HG02759 (cell line): ENCODE measurements around the gene SLC35E2B.
A peak's percentile ranks its signal among the peaks of the same experiment; 100 is the strongest.
"Not testable (repeated sequence)": the region's sequence is repeated elsewhere in the genome, so short reads cannot be mapped to it uniquely, and the experiment has no call there.

ENCODE experiments used
- ATAC-seq: cut with Tn5 transposase; IDR thresholded peaks from one replicate; pipeline ENCODE4 v1.9.1; 2021; ENCODE audit warnings: mild to moderate bottlenecking, moderate library complexity; ENCODE audit not compliant: unreplicated experiment

The SLC35E2B gene

DNA sequence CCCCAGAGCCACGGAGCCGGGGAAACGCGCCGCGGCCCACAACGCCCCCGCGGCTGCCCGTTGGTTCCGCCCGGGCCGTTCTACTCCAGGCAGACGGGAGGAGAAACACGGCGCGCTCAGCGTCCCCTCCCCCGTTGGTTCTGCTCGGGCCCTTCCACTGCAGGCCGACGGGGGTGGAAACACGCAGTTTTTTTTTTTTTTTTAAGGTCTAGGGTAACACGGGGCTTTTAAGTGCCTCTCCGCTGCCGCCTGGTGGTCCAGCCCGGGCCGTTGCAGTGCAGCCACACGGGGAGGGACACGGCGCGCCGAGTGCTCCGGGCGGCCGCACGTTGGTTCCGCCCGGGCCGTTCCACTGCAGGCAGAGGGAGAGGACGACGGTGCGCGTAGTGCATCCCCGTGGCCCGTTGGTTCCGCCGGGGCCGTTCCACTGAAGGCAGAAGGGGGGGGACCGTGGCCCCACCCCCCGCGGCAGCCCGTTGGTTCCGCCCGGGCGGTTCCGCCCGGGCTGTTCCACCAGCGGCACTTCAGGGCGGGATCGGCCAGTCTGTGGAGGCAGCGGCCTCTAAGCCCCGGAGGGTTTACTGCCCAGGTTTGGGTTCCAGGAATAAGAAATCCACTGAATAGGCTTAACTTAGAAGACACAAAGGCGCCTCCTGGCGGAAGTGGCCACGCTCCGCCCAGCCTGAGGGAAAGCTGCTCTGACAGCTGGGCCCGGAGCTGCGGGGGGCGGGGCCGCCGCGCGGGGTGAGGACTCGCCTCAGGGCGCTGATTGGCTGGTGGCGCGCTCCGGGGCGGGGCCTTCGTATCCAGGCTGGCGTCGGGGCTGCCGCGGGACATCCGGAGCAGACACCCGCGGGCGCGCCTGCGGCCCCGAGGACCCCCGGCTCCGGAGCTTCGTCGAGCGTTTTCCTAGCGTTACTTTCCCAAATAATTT, at the start of gene SLC35E2B:
TSS of gene SLC35E2B (minus strand) at position 82 of the 934 bp plus-strand sequence. CDS start 16,096 bp downstream, outside the sequence.
- ATAC-seq = peak; percentile 77

DNA sequence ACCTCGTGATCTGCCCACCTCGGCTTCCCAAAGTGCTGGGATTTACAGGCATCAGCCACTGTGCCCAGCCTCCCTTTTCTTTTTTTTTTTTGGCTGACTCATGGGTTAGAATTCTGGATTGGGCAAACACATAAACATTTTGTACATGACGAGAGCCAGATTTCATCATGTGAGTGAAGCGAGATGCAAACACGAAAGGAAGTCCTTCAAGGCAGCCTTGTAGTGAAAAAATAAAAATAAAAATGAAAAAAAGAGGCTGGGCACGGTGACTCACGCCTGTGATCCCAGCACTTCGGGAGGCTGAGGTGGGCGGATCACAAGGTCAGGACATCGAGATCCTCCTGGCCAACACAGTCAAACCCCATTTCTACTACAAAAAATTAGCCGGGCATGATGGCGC, 48.4 kb upstream of the SLC35E2B start:
- not testable (repeated sequence) for ATAC-seq

DNA sequence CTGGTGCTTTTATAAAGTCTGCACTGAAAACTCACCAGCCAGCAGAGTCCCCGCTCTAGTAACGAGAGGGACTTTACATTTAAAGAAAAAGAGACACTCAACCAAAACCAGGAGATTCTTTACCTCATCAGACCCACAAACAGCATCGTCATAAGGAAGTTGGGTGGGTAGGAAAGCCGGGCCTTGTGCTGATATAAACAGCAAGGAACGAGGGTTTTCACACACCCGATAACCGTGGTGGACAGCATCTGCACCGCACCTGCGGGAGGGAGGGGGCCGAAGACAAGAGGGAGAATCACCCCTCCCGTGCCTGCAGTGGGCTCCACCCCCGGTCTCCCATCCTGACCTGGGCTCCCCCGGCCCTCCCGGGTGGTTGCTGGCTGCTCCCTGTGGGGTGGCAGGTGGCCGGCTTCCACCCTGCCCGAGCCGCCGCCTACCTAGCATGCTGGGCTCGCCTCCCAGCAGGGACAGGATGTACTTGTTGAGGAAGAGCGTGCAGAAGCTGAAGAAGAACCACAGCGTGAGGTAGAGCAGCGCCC, 46.3 kb upstream of the SLC35E2B start:
- not testable (repeated sequence) for ATAC-seq

DNA sequence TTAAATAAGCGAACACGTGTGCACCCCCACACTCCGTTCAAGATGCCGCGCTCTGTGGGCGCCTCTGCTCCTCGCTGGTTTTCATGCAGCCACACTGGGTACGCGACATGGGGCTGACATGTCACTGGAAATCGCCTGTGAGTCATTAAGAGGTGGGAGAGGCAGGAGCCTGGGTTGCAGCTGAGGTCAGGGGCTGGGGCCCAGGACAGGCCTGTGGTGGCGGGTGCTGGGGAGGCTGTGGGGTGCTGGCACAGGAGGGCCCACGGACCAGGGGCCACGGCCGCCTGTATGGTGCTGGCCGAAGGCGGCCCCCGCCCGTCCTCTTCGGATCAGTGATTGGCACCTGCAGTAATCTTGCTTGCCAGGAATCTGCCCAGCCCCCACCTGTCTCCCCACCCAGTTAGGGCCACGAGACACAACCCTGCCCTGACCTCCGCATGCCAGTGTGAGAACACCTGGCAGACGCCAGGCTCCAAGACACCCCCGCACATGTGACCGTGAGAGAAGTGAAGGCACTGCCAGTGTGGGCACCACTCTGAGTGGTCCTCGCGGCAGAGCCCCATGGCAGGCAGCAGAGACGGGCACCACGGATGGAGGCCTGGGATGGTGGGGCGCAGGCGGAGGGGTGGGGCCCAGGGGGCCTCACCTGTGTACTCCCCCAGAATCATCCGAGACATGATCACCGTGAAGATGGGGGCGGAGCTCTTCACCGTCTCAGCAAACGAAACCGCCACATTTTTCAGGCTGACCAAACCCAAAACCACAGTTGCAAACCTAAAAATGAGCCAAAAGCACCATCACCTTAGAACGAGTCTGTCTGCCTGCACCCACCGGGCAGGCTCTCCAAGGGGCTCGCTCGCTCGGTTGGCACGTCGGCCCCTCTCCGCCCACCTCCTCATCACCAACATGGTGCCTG, 45.3 kb upstream of the SLC35E2B start:
- not testable (repeated sequence) for ATAC-seq

DNA sequence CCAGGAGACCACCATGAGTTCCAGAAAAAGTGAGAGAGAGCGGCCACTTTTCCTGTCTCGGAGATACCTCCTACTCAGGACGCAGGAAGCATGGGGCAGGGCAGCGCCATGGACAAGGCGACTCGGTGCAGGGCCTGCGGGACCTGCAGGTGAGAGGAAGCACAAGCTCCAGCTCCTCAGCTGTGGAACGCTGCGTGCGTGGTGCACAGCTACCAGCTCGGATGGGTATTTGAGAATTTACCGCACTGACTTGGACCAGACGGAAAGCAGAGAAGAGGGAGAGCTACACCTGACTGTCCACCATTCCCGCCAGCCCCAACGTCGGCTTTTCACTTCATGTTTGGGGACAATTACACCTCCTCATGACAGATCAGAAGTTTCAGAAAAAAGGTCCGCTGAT, 39.8 kb upstream of the SLC35E2B start:
- ATAC-seq = no peak

DNA sequence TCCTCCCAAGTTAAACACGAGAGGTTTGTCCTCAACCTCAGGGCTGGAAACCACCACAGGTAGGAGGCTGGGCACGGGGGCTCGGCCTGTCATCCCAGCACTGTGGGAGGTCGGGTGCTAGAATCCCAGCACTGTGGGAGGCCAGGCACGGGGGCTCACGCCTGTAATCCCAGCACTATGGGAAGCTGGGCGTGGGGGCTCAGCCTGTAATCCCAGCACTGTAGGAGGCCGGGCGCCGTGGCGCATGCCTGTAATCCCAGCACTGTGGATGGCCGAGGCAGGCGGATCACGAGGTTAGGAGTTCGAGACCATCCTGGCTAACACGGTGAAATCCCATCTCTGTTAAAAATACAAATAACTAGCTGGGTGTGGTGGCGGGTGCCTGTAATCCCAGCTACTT, 38.3 kb upstream of the SLC35E2B start:
- no peak for ATAC-seq

DNA sequence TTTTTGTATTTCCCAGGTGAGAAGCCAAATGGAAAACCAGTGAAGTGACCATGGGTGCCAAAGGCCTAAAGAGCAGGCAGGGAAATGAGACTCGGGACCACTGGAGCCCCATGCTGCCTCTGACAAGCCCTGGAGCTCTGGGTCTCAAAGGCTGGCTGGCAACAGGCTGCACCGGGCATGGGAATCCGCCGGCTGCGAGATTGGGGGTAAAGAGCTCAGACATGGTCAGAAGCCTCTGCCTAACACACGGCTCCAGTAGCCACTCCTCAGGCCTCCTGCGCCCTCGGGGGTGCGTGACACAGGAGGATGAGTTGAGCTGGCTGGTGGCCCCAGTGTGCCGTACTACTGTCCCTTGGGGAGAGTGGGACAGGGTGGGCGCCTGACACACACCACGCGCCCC, 37.6 kb upstream of the SLC35E2B start:
- ATAC-seq = not testable (repeated sequence)

DNA sequence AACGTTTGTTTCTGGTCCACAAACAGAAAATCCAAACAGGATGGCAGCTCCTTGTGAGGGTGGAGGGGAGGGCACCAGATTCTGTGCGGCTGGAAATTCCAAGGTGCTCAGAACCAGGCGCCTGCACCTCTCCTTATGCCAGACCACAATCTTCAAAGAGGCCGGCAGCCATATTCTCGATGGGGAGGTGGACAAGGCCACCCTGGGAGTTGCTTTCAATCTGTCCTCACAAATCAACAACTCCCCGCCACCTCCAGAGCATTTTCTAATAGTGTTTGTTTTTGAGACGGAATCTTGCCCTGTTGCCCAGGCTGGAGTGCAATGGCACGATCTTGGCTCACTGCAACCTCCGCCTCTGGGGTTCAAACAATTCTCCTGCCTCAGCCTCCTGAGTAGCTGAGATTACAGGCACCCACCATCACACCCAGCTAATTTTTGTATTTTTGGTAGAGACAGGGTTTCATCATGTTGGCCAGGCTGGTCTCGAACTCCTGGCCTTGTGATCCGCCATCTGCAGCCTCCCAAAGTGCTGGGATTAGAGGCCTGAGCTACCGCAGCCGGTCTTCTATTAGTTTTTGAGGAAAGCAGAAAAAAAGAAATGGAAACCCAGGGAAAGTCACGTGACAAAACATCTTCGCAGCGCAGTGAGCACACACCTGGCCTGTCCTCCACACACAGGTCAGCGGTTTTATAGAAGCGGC, 36.7 kb upstream of the SLC35E2B start:
- not testable (repeated sequence) for ATAC-seq

DNA sequence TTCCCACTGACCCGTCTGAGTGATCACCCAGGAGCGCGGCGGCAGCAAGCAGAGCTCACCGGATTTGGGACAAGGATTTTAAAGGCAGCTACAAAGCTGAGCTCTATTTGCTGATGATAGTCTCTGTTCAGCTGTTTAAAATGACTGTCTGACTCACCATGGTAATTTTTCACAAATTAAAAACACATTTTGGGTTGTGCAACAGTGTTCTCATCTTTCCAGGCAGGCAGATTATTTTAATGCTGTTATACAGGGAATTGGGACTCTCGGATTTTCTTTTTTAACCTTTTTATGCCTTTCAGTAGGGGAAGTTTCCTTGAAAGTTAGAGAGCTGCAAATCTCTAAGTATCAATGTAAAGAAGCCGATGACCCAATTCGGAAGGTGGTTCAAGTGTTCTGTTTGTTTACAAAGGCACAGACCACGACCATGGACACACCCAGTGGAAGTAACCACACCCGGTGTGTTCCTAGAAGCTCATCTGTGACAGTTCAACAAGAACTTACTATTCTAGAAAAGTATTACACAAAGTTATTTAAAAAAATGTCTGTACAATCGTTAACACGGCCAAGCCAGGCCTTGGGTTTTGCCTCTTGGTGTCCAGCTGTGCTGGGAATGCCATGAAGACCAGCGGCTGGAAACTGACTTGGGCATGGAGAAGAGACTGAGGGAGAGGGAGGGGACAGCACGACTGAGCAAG, 35.9 kb upstream of the SLC35E2B start:
- ATAC-seq = not testable (repeated sequence)

DNA sequence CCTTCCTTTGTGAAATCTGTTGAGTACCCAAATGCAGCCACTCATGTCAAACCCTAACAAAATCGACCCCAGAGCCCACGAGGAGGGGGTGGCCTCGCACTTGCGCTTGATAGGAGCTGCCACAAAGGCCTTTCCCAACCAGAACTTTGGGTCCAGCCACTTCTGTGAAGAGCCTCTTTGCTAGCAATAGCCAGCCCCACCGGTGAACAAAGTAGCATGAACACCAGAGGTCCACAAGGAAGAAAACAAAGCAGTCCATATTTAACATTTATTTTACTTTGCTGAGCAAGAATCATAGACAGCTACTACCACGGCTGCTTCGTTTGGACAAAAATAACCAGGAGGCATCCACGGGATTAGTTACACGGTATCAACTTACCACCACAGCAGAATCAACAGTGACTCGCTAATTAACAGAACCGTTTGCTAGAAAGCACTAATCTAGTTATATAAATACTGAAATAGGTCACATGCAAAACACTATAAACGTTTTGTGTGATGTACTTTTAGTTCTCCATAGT, 34.6 kb upstream of the SLC35E2B start:
- not testable (repeated sequence) for ATAC-seq

DNA sequence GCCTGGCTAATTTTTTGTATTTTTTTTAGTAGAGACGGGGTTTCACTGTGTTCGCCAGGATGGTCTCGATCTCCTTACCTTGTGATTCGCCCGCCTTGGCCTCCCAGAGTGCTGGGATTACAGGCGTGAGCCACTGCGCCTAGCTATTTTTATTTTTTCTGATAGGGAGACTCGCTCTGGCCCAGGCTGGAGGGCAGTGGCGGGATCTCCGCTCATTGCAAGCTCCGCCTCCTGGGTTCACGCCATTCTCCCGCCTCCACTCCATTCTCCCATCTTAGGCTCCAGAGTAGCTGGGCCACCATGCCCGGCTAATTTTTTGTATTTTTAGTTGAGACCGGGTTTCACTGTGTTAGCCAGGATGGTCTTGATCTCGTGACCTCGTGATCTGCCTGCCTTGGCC, 33.5 kb upstream of the SLC35E2B start:
- not testable (repeated sequence) for ATAC-seq

DNA sequence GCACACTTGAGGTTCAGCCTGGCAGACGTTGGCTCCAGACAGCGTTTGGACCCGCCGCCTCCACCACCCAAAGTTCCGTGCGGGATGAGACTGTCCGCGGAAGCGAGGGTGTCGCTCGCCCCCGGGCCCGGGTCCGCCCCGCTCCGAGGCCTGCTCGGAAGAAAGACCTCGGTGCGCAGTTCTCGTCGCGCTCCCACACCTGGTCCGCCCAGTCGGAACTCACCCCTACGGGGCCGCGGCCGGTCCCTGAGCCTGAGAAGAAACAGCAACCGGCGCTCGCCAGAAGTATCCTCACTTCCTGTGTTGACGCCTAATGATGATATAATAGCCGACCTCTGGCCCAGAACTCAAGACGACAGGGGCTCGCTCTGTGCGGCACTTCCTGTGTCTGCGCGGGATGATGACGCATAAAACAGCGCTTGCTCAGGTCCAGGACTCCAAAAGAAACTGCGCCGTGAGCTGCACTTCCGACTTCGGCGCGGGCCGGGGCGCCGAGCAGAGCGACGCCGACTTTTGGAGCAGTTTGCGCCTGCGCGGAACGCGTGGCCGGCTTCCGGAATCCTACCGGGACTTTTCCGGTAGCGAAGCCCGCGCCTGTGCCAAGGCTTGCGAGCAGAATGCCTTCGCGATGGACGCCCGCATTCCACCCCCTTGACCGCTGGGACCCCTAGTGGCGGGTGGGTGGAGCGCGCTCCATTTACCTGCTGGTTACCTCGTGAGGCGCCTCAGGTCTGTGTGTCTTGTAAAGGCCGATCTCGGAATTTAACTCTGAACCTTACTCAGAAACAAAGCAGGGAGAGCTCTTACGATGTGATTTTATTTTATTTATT, 31.7 kb upstream of the SLC35E2B start, which contains the start of gene CDK11A:
TSS of gene CDK11A (minus strand) at position 323 of the 830 bp plus-strand sequence. CDS start 1,539 bp downstream, outside the sequence.
- peak; percentile 98 for ATAC-seq

DNA sequence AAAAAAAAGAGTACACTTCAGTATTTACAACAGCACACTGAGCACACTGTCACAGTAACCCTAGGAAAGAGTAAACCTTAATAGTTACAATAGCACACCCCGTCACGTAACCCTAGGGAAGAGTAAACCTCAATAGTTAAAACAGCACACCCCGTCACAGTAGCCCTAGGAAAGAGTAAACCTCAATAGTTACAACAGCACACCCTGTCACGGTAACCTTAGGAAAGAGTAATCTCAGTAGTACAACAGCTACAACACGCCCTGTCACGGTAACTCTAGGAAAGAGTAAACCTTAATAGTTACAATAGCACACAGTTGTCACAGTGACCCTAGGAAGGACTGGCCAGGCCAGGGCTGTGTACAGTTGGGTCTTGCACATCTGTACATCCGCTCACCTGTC, 28.6 kb upstream of the SLC35E2B start:
- ATAC-seq = no peak

DNA sequence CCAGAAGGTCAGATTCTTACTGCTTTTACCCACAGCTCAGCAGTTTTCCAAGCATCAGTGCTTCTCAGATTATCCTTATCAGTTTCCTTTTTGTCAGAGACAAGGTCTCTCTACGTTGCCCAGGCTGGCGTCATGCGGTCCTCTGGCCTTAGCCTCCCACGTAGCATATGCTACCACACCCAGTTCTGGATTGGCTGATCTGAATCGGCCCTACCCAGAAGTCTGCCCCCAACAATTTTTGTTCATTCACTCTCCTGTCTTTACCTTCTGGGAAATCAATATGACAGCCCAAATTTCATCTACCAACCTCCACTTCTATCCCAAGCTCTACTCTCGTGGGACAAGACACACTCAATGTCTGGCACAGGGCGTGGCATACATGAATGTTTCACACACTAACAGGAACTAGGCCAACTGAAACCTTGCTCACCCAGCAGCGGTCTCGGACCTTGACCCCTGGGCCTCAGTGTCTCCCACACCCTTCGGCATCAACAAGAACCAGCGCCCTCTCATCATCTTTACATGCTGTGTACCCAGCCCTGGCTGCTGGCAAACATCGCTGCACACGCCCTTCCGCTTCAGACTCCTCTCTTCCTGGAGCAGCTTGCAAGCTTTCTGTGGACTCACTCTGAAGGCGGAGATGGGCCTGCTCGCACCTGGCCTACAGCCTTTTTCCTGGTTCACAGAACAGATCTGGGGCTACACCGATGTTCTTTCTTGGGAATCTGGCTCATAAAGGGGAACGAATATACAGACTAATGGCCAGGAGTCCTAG, 22.7 kb upstream of the SLC35E2B start:
- not testable (repeated sequence) for ATAC-seq

DNA sequence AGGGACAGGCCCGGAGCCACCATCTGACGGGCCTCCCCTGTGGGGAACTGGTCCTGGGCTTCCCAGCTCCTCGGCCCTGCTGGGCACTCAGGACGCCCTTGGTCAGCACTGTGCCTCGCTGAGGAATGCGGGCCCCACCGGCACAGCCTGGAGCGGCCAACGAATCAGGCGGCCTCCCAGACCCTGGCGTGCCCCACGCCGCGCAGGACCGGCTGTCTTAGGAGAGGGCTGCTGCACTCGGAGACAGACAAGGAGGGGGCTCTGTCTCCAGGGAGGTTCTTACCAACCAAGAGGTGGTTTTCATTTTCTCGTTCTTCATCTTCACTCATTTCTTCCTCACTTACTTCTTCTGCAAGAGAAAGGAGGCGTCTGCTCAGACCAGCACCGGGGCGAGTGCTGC, 15.3 kb upstream of the SLC35E2B start:
- not testable (repeated sequence) for ATAC-seq

DNA sequence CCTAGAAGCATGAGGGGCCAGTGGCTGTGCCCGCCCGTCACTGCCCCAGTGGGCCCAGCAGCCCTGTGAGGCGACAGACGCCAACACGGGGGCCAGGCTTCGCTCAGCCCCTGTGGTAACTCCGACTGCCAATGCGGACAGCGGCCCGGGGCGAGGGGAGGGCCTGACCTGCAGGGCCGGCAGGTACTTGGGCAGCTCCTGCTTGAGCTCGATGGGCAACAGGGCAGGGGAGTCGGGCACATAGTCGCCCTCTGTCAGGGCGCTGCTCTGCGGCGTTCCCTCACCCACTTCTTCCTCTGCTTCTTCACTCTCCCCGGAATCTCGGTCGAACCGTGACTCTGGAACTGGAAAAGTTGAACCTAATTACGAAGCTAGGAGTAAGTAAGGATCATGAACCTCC, 14.6 kb upstream of the SLC35E2B start:
- not testable (repeated sequence) for ATAC-seq

DNA sequence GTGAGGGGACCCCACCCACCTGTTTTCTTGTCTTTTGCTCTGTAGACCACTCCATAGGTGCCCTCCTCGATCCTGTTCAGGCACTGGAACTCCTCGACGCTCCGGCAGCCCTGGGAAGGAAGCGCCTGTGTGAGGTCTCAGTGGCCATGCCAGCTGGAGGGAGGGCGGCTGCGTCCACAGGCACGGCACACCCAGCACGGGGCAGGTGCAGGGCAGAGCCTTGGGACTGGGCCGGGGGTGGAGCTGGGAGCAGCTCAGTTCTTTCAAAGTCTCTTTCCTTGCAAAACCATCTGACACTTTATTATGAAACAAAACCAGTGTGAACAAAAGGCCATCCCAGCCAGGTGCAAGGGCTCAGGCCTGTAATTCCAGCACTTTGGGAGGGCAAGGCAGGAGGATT, 13.0 kb upstream of the SLC35E2B start:
- ATAC-seq = not testable (repeated sequence)
